Thymus (tissue), 11 donors: Measurements from ENCODE around the gene FAM90A1. TPM values are rescaled to one million over a fixed set of nuclear protein-coding genes. Genes with fewer than 3 reads are reported as not detected.
"Not testable (repeated sequence)": the region's sequence is repeated elsewhere in the genome, so short reads cannot be mapped to it uniquely, and the experiment has no call there.

Source experiments
- DNase-seq, 9 donors: peaks; one replicate each; pipeline ENCODE4 v3.0.0-alpha.2; 2013; ENCODE audit warnings: low spot score in 9 of 9, low read depth in 6 of 9, missing footprints in 1 of 9
- H3K27ac ChIP-seq, 2 donors: one replicate each; pipeline ENCODE4 v1.5.1; 2013; ENCODE audit warnings: control low read depth in 1 of 2, low read depth in 1 of 2, low read length in 1 of 2, mild to moderate bottlenecking in 1 of 2, moderate library complexity in 1 of 2
- H3K27me3 ChIP-seq, 2 donors: one replicate each; pipeline ENCODE4 v1.5.1; 2013; ENCODE audit warnings: low read length in 1 of 2; ENCODE audit not compliant: control insufficient read depth in 2 of 2, insufficient read depth in 1 of 2
- H3K36me3 ChIP-seq, 2 donors: one replicate each; pipeline ENCODE4 v1.5.1; 2013; ENCODE audit warnings: low read length in 1 of 2, mild to moderate bottlenecking in 1 of 2, moderate library complexity in 1 of 2; ENCODE audit not compliant: control insufficient read depth in 2 of 2, insufficient read depth in 2 of 2
- H3K4me1 ChIP-seq, 2 donors: one replicate each; pipeline ENCODE4 v1.5.1; 2013; ENCODE audit warnings: low read length in 2 of 2; ENCODE audit not compliant: control insufficient read depth in 2 of 2, insufficient read depth in 2 of 2
- H3K4me3 ChIP-seq, 2 donors: one replicate each; pipeline ENCODE4 v1.5.1; 2013; ENCODE audit warnings: low read length in 2 of 2, control low read depth in 1 of 2, mild to moderate bottlenecking in 1 of 2
- H3K9me3 ChIP-seq, 2 donors: one replicate each; pipeline ENCODE4 v1.5.1; 2013; ENCODE audit warnings: low read length in 1 of 2, mild to moderate bottlenecking in 1 of 2; ENCODE audit not compliant: control insufficient read depth in 2 of 2, insufficient read depth in 1 of 2
- WGBS: extraction: QIAGEN DNeasy Blood & Tissue Kit; methylation state at CpG from one replicate; pipeline ENCODE4 v1.1.7; 2013; 5-methylcytosine and 5-hydroxymethylcytosine counted together
- polyA plus RNA-seq: library from polyadenylated mRNA; stranded (reverse); fragments of 200-250 nt; gene quantifications from one replicate; pipeline ENCODE4 v1.2.3, GENCODE V29; 2013
- total RNA-seq: library from RNA; stranded (reverse); fragments of 120-200 nt; gene quantifications from one replicate; pipeline ENCODE4 v1.2.4, GENCODE V29; 2013
- donor health status: healthy.

The FAM90A1 gene
- total and polyA plus RNA-seq, 2 donors: 0.24 to 0.37 TPM

DNA sequence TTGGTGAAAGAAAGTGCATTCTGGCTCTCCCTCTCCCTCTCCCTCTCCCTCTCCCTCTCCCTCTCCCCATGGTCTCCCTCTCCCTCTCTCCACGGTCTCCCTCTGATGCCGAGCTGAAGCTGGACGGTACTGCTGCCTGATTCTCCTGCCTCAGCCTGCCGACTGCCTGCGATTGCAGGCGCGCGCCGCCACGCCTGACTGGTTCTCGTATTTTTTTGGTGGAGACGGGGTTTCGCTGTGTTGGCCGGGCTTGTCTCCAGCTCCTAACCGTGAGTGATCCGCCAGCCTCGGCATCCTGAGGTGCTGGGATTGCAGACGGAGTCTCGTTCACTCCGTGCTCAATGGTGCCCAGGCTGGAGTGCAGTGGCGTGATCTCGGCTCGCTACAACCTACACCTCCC is 44.1 kb downstream of the FAM90A1 start:
- not testable (repeated sequence) for DNase-seq, H3K9me3 ChIP-seq, H3K27me3 ChIP-seq, H3K27ac ChIP-seq, H3K4me1 ChIP-seq, H3K36me3 ChIP-seq, H3K4me3 ChIP-seq
- WGBS: 97% methylated on average over 23 of the region's 23 CpGs

DNA sequence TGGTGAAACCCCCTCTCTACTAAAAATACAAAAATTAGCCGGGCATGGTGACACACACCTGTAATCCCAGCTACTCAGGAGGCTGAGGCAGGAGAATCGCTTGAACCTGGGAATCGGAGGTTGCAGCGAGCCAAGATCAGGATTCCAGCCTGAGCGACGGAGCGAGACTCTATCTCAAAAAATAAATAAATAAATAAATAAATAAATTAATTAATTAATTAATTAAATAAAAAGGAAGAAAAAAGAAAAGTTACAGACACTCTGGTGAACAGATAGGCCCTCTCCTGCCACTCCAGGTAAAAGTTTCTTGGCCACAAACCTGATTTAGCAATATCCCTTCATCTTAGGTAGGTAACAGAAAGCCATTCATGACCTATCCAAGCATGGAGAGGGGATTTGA is 44.5 kb downstream of the FAM90A1 start:
- 98% methylated on average over 7 of the region's 7 CpGs for WGBS
- H3K27me3 ChIP-seq: not testable (repeated sequence)

DNA sequence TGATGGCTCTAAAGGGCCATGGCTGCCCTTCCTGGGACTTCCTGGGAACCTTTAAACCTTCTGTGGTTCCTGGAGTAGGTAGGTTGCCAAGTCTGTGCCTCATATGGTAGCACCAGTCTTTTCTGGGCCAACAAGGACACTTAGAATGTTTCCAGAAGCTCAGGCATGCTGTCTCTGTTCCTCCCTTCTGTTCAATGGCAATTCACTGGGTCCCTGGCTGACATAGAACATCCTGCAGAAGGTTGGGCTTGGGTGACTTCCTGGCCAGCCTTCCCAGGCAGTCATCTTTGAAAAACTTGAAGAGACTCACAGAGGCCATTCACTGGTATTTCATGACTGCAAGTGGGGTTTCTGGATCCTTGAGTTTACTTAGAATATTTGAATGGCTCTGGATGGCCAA is 46.1 kb downstream of the FAM90A1 start:
- H3K36me3 ChIP-seq, DNase-seq: not testable (repeated sequence)

More for the DNA sequence above, 44.5 kb downstream of the FAM90A1 start:
- not testable (repeated sequence) for H3K4me1 ChIP-seq, DNase-seq, H3K4me3 ChIP-seq, H3K9me3 ChIP-seq, H3K36me3 ChIP-seq, H3K27ac ChIP-seq

DNA sequence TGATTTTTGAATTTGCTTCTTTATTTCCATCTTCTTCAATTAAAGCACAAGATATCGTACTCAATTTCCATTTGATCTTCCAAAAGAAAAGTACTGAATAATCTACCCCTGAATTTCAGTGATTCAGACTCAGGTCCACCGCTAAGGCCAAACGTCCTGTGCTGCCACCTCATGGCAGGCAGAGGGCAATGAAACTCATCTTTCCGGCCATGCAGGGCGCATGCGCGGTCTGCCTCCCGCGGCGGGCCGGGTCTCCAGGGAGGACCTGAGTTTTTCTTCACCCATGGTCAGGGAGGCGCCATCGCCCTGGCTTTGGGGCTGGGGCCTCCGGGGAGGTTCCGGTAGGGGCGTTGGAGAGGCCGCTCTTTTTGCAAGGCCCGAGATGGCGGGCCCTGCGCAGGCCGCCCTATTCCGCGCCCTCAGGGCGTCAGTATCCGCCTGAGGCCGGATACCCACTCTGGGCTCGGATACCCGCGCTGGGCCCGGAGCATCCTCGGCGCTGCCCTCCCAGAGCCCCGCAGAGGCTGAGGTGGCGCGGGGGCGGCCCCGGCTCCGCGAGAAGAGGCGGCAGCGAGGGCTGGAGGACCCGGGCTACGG is 47.3 kb downstream of the FAM90A1 start:
- Histone ChIP-seq H3K4me3 (peak overlapping the region; percentile 54 to 55), H3K27ac (peak overlapping the region in 1 of 2 donors; percentile 42)
- not testable (repeated sequence) for H3K9me3 ChIP-seq, H3K4me1 ChIP-seq, H3K27me3 ChIP-seq, H3K36me3 ChIP-seq
- WGBS: under 1% methylated on average over 41 of the region's 43 CpGs
- peak; percentile 13 to 67 (median 43) for DNase-seq

More for the DNA sequence above, 46.1 kb downstream of the FAM90A1 start:
- H3K27me3 ChIP-seq, H3K27ac ChIP-seq, H3K4me1 ChIP-seq, H3K4me3 ChIP-seq, H3K9me3 ChIP-seq: not testable (repeated sequence)

DNA sequence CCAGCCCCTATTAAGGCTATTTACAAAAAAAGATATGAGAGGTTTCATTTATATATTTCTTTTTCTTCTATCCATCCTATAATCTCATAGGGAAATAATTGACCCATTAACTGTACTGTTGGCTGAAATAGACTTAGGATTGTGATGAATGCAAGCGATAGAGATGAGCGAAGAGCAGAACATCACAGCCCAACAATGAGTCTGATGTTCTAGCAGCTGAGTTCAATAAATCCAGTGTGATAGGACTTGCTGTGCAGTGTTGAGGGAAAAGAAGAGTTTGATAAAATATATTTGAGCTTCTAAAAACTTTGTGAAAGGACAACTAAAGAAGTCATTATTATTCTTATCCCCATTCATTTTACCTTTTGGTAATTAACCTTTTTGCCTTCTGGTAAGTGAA is 54.5 kb downstream of the FAM90A1 start:
- not testable (repeated sequence) for H3K27ac ChIP-seq, H3K27me3 ChIP-seq, DNase-seq, H3K4me3 ChIP-seq, H3K4me1 ChIP-seq, H3K36me3 ChIP-seq, H3K9me3 ChIP-seq
- WGBS: 100% methylated on average over 2 of the region's 2 CpGs

Other genes with a start within 250 kb of the FAM90A1 start
- gene FOXJ2, start 194.9 kb downstream of the FAM90A1 start, total RNA-seq: 4.4 TPM
- gene FOXJ2, start 194.9 kb downstream of the FAM90A1 start, polyA plus RNA-seq: 8.9 TPM
- gene C3AR1, start 161.3 kb downstream of the FAM90A1 start, total RNA-seq: 8.2 TPM
- 9.6 TPM for gene C3AR1, start 161.3 kb downstream of the FAM90A1 start, polyA plus RNA-seq
- 34.4 TPM for gene NECAP1, start 145.3 kb downstream of the FAM90A1 start, total RNA-seq
- gene NECAP1, start 145.3 kb downstream of the FAM90A1 start, polyA plus RNA-seq: 33.3 TPM
- 11.0 TPM for gene CLEC4A, start 104.0 kb downstream of the FAM90A1 start, total RNA-seq
- gene CLEC4A, start 104.0 kb downstream of the FAM90A1 start, polyA plus RNA-seq: 9.2 TPM
- not detected for gene ZNF705A, start 70.6 kb downstream of the FAM90A1 start, total RNA-seq
- gene ZNF705A, start 70.6 kb downstream of the FAM90A1 start, polyA plus RNA-seq: 0.05 TPM
- gene CLEC6A, start 228.3 kb upstream of the FAM90A1 start, total RNA-seq: 0.09 TPM
- gene CLEC6A, start 228.3 kb upstream of the FAM90A1 start, polyA plus RNA-seq: 0.02 TPM